ENCODE results near the gene TGFB3.
A peak's percentile ranks its signal among the peaks of the same experiment; 100 is the strongest.
"Not testable (repeated sequence)": the region's sequence is repeated elsewhere in the genome, so short reads cannot be mapped to it uniquely, and the experiment has no call there.

Gene TGFB3

DNA sequence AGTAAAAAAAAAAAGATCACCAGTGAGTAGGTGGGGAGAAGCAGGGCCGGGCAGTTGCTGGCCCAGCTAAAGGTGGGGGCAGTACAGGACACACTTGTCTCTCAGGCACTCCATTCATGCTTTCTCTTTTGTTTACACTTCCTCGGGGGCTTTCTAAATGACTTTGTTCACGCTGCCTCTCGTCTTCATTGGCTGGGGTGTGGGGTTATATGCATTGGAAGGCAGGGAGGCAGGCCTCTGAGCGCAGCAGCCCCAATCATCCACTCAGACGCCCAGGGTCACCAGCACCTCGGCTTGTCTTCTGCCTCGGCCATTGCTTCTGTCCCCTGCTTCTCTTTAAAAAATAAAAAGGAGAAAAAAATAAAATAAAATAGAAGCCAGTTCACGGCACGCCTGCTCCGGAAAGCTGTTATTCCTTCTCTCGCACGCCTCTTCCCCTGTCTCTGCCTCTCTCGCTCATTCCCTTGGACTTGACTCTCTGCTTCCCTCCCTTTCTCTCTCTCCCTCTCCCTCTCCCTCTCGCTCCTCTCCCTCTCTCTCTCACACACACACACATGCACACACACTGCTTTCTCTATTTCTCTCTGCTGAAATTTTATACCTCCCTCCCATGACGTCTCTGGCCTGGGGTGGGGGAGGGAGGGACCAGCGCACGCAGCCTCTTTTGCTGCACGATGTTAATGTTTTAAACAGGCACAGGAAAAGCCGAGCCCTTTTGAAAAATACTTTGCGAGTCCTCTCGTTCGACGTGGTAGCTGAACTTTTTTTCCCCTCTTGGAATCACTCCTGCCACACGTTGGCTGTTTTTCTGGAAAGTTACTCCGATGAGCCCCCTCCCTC, at the start of gene TGFB3:
TGFB3 (minus strand) TSS at position 570 of the 840 bp plus-strand sequence. CDS start 1,102 bp downstream, outside the sequence.
- DNase-seq, result peak; percentile 46 to 81 (median 68)

GRCh38 chr14:76024211-76024907, 42.6 kb upstream of the TGFB3 start:
- no peak for DNase-seq

DNA sequence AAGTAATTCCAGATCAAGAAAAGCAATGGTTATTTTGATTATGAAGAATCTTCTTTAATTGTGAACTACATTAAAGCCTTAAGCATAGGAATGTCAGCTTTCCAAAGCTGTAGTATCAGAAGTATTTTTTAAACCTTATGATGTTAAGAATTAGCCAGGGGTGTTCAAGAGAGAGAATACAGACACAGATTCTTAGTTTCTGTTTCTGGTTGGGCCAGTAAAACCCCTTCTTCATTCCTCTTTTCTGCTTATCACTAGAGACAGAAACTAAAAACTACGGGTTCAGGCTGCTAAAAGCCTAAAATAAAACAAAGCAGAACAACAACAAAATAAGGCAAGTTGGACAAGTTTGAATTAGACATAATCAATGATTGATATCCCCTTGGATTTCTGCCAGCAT, 42.0 kb upstream of the TGFB3 start:
- DNase-seq, result no peak

GRCh38 chr14:76022991-76023390, 41.2 kb upstream of the TGFB3 start:
- no peak for DNase-seq

DNA sequence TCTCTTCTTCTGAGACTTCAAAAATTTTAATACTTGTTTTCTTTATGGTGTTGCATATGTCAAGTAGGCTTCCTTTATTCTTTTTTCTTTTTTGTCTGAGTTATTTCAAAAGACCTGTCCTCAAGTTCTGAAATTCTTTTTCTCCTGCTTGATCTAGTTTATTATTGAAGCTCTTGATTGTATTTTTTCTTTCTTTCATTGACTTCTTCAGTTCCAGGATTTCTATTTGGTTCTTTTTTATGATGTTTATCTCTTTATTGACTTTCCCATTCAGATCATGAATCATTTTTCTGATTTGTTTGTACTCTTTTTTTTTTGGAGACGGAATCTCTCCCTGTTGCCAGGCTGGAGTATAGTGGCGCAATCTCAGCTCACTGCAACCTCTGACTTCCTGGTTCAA, 37.9 kb upstream of the TGFB3 start:
- DNase-seq, result no peak

DNA sequence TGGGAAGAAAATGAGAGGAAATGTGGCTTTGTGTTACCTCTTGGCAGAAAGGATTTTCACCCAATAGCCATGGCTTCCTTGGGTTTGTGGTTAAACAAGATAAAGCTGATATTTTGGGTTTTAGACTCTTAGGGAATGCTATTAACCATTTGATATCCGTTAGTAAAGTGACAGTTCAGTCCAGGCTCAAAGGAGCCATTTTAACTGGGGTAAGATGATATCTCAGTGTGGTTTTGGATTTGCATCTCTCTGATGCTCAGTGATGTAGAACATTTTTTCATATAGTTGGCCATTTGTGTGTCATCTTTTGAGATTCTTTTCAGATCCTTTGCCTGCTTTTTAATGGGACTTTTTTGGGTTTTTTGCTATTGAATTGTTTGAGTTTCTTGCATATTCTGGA, 33.9 kb upstream of the TGFB3 start:
- no peak for DNase-seq

DNA sequence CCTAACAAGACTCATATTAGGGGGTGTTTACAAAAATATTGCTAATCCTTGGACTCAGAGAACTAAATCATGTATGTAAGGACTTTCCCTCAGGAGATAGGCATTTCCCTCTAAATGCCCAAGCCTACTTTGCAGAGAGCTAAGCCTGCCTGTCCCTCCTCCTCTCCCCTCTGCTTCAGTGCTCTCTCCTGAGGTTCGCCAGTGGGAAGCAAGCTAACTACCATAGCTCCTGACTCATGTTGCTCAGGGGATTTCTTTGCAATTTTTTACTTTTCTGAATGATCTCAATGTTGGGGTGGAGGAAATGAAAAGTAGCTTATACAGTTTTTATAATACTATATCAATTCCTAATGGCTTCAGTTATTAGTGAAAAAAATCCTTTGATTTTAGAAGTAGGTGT, 33.4 kb upstream of the TGFB3 start:
- DNase-seq, result no peak

- DNase-seq, result no peak
These were observed 30.6 kb upstream of the TGFB3 start for GRCh38 chr14:76012354-76012753.

DNA sequence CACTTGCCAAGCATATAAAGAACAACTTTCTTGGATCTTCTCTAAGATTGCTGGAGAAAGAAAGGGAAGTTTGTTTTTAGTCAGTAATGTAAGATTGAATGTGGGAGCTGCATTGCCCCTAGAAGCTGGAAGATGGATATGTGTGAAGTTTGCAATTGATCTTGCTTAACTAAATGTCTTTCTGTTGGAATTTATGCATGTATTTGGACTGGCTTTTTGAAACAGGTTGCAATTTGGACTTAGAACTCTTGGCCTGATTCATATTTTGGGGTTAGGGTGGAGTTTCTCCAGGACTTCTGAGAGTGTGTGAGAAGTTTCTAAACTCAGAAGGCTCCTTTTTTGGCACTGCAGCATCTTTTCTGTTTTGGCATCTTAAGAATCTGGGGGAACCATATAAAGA, 30.1 kb upstream of the TGFB3 start:
- DNase-seq, result no peak

GRCh38 chr14:76009627-76010026, 27.8 kb upstream of the TGFB3 start:
- DNase-seq, result not testable (repeated sequence)

- DNase-seq, result no peak
These were observed 26.1 kb upstream of the TGFB3 start for GRCh38 chr14:76007852-76008251.

- no peak for DNase-seq
These were observed 25.6 kb upstream of the TGFB3 start for GRCh38 chr14:76007379-76007778.

DNA sequence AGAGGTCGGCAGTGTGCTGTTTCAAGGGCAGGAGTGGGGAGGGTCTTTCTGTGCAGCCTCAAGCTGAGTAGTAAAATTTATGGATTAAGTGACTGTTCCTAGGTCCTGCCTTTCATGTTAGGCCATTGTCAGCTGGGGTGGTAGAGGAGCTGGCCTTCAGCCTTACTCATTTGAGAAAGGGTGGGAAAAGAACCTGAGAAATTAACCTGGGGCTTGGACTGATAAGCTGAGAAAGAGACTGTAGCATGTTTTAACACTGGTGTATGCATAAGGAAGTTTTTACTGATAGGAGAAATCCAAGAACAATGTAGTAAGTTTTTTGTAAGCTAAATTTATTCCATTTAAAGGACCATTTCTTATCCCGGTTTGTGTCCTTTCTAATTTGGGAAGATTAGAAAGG, 24.5 kb upstream of the TGFB3 start:
- no peak for DNase-seq

DNA sequence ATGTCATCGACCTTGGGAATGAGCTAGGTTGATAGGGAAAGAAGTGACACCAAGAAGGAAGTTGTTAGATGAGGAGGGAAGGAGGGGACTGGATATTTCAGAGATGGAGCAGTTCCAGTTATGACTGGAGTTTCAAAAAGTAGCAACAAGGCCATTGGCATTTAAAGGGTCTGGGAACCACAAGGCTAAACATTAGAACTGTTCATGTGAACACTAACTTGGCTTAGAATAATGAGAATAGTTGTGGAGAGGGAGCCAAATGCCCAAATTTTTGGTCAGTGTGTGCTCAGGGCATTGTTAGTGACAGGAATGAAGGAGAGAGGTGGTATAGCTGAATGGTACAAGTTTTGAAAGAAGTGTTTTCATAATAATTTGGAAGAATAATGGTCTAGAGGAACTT, 20.6 kb upstream of the TGFB3 start:
- no peak for DNase-seq

- no peak for DNase-seq
These were observed 17.9 kb upstream of the TGFB3 start for GRCh38 chr14:75999511-76000190.

GRCh38 chr14:75996488-75996887, 14.7 kb upstream of the TGFB3 start:
- no peak for DNase-seq

GRCh38 chr14:75995372-75996041, 13.7 kb upstream of the TGFB3 start:
- DNase-seq, result no peak

GRCh38 chr14:75993567-75994041, 11.8 kb upstream of the TGFB3 start:
- DNase-seq, result no peak

- no peak for DNase-seq
These were observed 10.0 kb upstream of the TGFB3 start for GRCh38 chr14:75991753-75992152.

DNA sequence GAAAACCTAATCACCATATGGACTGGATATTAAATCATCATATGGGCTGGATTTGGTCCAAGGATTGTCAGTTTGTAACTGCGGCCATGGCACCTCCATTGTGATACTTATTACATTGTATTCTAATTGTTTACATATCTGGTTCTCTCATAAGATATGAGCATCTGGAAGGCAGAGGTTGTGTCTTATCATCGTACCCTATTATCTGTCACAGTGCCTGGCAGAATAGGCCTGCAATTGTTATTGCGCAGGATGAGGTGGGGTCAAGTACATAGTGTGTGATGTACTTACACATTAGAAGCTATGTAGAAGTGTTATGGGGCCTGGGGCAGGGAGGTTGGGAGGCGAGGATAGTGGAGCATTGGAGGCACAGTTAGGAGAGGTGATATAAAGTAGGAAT, 8.5 kb upstream of the TGFB3 start:
- DNase-seq, result no peak

DNA sequence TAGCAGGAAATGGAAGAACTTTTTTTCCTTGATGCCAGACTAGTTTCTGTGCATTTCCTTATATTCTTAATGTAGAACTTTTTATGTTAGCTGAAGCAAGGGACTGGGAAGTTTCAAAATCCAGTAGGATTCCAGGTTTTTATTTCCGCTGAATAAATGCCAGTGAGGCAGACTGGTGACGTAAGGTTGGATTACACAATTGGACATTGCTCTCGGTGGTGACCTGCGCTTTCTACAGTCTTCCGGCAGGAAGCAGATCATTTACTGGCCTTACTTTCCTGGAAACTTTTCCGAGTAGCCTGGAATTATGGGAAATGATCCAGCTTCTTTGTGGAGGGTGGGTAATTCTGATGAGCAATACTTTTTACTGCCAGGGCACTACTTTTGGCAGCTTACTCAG, 7.3 kb upstream of the TGFB3 start:
- no peak for DNase-seq

DNA sequence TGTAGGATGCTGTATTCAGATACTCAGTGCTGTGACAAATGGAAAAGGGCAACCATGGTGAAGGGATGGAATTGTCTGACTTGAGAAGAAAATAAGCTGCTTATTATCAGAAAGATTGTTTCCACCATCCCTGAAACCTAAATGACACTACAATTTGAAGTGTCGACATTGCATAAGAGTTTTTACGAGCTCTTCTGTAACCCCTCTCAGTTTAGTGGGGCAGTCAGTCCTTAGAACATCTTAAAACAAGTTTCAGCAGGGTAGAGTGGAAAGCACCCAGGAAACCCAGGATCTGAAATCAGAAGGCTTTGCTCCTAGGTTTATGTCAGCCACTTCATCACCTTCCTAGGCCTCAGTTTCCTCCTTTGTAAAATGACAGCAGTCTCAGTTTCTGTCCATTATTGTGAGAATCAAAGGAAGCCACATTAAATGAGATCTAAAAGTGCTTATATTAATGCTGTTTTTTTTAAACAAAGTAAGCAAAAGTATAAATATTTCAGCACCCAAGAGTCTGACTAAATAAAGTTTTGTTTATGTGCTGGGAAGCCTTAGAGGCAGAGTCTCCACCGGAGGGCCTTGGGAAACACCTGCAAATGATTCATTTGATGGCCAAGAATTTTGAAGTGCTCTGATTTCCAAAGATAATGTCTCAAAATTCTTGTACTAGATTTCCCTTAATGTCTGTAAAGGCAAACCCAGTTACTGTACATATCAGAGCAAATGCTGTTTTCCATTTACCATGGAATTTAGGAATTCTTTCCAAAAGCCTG, 5.6 kb upstream of the TGFB3 start:
- no peak for DNase-seq

All from stimulated activated naive CD4-positive, alpha-beta T cell (primary cell).